GM21447 (cell line): ENCODE measurements around the gene DCLRE1A.

Experiments
- ATAC-seq: cut with Tn5 transposase; IDR thresholded peaks from one replicate; pipeline ENCODE4 v1.9.1; 2021; ENCODE audit not compliant: unreplicated experiment

DCLRE1A gene

GRCh38 chr10:113801569-113801968 is 52.3 kb downstream of the DCLRE1A start:
- no peak for ATAC-seq

DNA sequence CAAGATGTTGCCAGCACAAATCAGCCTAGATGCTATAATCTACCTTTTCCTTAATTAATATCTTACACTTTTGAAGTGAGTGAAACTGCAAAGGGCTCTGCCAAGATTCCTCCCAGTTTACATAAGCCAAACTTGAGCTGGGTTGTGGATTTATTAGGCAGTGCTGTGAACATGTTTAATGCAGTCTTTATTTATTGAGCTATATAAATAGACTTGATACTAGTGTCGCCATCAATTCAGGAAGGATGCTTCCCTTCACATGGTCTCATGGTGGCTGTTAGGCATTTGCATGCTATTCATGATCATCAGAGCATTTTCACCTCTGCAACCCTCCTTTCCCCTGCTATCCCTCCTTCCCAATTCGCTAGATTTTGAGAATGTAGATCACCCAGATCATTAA is 62.2 kb downstream of the DCLRE1A start:
- no peak for ATAC-seq

DNA sequence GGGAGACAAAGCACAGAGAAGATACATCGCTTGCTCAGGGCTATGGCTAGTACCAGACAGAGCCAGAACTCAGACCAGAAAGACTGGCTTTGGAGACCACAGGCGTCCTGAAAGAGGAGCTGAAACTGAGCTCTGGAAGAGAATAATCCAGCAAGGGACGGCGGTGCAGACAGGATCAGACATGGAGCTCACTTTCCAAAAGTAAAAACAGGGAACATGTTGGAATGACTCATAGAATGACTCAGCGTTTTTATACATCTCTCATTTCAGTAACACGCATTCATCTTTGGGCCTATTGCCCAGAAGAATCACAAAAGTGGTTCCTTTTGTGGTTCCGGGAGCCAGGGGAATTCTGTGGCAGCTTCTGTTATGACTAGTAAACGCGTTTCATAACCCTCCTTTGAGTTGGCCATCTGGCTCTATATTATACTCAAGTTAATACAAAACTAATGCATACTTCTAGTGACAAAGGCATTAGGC is 65.2 kb downstream of the DCLRE1A start:
- peak; percentile 90 for ATAC-seq
